ENCODE results near the gene TSPAN12. TPM values are rescaled to one million over a fixed set of nuclear protein-coding genes. Genes with fewer than 3 reads are reported as not detected.

The TSPAN12 gene, protein sequence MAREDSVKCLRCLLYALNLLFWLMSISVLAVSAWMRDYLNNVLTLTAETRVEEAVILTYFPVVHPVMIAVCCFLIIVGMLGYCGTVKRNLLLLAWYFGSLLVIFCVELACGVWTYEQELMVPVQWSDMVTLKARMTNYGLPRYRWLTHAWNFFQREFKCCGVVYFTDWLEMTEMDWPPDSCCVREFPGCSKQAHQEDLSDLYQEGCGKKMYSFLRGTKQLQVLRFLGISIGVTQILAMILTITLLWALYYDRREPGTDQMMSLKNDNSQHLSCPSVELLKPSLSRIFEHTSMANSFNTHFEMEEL
- 0.98 and 1.2 TPM in 2 replicates for polyA plus RNA-seq (2011; rRNA removed)
- polyA plus RNA-seq (2012; cell fraction: cytosol; rRNA removed): 0.48 and 0.51 TPM in 2 replicates
- 0.11 and 0.18 TPM in 2 replicates for polyA plus RNA-seq (2012; cell fraction: nucleus; rRNA removed)
- polyA plus RNA-seq (2017; fragmentation: RNase III; extraction: RNeasy Plus Mini Kit Qiagen cat#74134 plus additional on column Dnase treatment): 0.41 to 0.62 TPM (median 0.58 TPM) in 3 replicates
- polyA minus RNA-seq (2011; rRNA and poly(A)+ RNA removed): 0.92 and 1.2 TPM in 2 replicates

DNA sequence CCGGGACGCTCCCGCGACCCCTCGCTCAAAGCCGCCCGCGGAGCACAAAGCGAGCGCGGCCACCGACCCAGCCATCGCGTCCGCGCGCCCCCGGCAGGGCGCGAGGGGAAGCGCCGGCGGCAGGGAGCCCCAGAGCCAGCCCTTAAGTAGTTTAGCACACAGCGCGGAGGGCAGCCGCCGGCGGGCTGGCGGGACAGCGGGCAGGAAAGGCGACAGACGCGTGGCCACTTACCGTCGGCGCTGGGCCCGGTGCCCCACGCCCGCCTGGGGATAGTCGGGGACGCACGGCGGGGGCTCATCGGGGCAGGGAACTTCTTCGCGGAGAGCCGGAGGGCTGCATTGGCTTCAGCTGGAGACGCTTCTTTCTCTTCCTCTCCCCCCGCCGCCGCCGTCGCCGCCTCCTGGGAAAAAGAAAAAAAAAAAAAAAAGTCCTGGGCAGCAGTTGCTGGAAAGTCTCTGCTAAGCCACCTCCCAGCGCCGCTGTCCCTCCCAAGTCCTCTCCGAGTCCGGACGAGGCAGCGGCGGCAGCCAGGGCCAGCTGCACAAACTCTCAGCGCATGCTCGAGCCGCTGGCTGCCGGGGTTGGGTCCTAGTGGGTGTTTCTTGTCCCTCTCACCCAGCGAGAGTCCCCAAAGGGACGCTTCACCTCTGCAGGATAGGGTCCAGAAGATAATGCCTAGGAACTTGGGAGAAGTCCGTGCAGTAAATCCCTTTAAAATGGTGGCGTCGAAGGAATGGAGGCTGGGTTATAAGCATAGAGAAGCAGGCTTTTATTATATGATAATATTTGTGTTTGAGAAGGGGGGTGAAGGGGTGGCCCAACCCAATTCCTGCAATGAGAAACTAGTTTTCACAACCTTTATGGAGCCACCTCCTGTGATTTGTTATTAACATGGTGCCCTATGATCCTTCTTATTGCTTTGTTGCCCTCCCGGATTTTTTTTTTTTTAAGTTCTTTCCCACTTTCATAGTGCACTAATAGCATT is at the start of gene TSPAN12:
Gene TSPAN12 (minus strand): TSS at position 557 of the 986 bp plus-strand sequence. CDS start 1,381 bp downstream, outside the sequence.
- Histone ChIP-seq H3K27ac (peak within 1 kb of the TSS; percentile 61 to 83; a peak in 5 of 6 replicates), H3K4me3 (peak within 1 kb of the TSS; percentile 65), H3K9me3 (no peaks in the 10 kb centered on the region), H3K4me2 (peak within 1 kb of the TSS; percentile 74), H3K4me1 (peaks cover 4% of the 10 kb centered on the region; the same call in 1 of the 3 replicates)
- TF ChIP-seq, protein P1, sequence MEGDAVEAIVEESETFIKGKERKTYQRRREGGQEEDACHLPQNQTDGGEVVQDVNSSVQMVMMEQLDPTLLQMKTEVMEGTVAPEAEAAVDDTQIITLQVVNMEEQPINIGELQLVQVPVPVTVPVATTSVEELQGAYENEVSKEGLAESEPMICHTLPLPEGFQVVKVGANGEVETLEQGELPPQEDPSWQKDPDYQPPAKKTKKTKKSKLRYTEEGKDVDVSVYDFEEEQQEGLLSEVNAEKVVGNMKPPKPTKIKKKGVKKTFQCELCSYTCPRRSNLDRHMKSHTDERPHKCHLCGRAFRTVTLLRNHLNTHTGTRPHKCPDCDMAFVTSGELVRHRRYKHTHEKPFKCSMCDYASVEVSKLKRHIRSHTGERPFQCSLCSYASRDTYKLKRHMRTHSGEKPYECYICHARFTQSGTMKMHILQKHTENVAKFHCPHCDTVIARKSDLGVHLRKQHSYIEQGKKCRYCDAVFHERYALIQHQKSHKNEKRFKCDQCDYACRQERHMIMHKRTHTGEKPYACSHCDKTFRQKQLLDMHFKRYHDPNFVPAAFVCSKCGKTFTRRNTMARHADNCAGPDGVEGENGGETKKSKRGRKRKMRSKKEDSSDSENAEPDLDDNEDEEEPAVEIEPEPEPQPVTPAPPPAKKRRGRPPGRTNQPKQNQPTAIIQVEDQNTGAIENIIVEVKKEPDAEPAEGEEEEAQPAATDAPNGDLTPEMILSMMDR (IDR thresholded peaks at IDR 0.05): peak; percentile 39
- TF ChIP-seq, protein P2, sequence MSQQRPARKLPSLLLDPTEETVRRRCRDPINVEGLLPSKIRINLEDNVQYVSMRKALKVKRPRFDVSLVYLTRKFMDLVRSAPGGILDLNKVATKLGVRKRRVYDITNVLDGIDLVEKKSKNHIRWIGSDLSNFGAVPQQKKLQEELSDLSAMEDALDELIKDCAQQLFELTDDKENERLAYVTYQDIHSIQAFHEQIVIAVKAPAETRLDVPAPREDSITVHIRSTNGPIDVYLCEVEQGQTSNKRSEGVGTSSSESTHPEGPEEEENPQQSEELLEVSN (IDR thresholded peaks at IDR 0.05; ENCODE audit: borderline replicate concordance, low read depth): peak; percentile 56; the same call in 1 of the 2 replicates
- TF ChIP-seq, protein P3, sequence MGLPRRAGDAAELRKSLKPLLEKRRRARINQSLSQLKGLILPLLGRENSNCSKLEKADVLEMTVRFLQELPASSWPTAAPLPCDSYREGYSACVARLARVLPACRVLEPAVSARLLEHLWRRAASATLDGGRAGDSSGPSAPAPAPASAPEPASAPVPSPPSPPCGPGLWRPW (IDR thresholded peaks at IDR 0.05): no peak
- TF ChIP-seq, protein P4, sequence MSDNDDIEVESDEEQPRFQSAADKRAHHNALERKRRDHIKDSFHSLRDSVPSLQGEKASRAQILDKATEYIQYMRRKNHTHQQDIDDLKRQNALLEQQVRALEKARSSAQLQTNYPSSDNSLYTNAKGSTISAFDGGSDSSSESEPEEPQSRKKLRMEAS (IDR thresholded peaks at IDR 0.05): 0 out of 2 replicates have a peak, but pooled peaks have one; percentile 32
- TF ChIP-seq CHD2 (IDR thresholded peaks at IDR 0.05; ENCODE audit: low read length, partially characterized antibody): no peak
- TF ChIP-seq HOXB5 (CRISPR knock-in tag; IDR thresholded peaks at IDR 0.05): 0 out of 2 replicates have a peak, but pooled peaks have one; percentile 26
- DNase-seq (ENCODE audit: low read depth in 1 of 2, low spot score in 1 of 2) (peak; percentile 66 to 69), ATAC-seq (peak; percentile 92 to 97), FAIRE-seq (no peak)
- POLR2A ChIA-PET: interaction anchor here (0.6 kb wide), 2 partner anchors 62 to 92 kb away, joined by 3 to 5 read pairs; partner anchors contain the start of gene ING3
- CTCF ChIA-PET: interaction anchor here (0.6 to 2.7 kb wide), 5 partner anchors 10 to 489 kb away, joined by 3 to 7 read pairs (median 4); no protein-coding TSS in a partner anchor
- WGBS (ENCODE audit: missing lambda C conversion rate): under 1% methylated on average over 22 of the region's 71 CpGs

DNA sequence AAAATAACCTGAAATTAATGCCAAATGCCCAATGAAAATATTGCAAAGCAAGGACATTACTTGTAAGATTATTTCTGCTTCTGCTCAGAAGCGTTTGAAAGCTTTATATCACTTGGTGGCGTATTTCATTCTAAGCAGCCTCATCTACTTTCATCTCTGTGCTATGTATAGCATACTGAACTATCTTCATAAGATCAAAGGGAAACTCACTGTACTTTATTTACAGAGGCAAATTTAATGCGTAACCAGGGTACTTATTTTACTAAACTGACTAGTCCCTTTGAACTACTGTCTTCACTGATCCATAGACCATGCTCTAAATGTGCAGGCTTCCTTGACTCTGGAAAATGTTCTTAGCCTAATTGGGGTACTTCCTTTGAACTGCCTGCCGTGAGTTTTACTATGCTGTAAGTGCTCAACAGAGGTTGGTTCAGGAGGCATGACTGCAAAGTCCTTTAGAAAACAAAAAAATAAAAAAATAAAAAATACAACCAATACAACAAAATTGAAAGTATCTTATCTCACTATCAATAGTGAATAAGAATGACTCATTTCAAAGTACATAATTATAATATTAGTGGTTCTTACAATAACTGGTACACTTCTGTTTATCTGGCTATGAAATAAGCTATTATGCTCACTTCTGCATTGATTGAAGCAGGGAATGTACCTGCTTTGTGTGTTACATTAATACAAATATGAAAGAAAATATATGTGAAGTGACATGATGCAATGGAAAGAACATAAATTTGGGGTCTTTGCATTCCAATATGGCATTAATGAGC is 41.0 kb upstream of the TSPAN12 start:
- Histone ChIP-seq H3K27ac (no peak overlapping the region), H3K4me2 (no peak overlapping the region), H3K9me3 (no peaks in the 10 kb centered on the region), H3K4me3 (no peak overlapping the region), H3K4me1 (no peaks in the 10 kb centered on the region)
- DNase-seq (ENCODE audit: low read depth in 1 of 2, low spot score in 1 of 2) (no peak), FAIRE-seq (no peak), ATAC-seq (no peak)
- ChIA-PET POLR2A (no interaction called here), CTCF (no interaction called here)
- WGBS (ENCODE audit: missing lambda C conversion rate): 3% methylated on average over 4 of the region's 4 CpGs
- TF ChIP-seq ESRRA (IDR thresholded peaks at IDR 0.05; ENCODE audit: borderline replicate concordance, low read length) (no peak), CHD2 (IDR thresholded peaks at IDR 0.05; ENCODE audit: low read length, partially characterized antibody) (no peak), MAFK (IDR thresholded peaks at IDR 0.05; ENCODE audit: partially characterized antibody) (no peak), MAZ (IDR thresholded peaks at IDR 0.05; ENCODE audit: borderline replicate concordance, low read depth, low read length) (no peak), ZFP36 (IDR thresholded peaks at IDR 0.05; ENCODE audit: borderline replicate concordance, partially characterized antibody) (no peak)
- TF ChIP-seq, protein P4 (IDR thresholded peaks at IDR 0.05): no peak
- TF ChIP-seq, protein P3 (IDR thresholded peaks at IDR 0.05): no peak
- TF ChIP-seq, protein P5, sequence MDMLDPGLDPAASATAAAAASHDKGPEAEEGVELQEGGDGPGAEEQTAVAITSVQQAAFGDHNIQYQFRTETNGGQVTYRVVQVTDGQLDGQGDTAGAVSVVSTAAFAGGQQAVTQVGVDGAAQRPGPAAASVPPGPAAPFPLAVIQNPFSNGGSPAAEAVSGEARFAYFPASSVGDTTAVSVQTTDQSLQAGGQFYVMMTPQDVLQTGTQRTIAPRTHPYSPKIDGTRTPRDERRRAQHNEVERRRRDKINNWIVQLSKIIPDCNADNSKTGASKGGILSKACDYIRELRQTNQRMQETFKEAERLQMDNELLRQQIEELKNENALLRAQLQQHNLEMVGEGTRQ (IDR thresholded peaks at IDR 0.05): no peak

Measured in A549 (cell line).